Endothelial cell of umbilical vein (primary cell): ENCODE data around the gene WNT11. TPM values are rescaled to one million over a fixed set of nuclear protein-coding genes. Genes with fewer than 3 reads are reported as not detected.

ENCODE experiments used
- BruUV-seq: library from RNA; stranded (reverse); fragments of 400-500 nt; replicated peaks from 2 replicates; lab custom pipeline; 2021; lab: Mats Ljungman, UMichigan
- CTCF ChIA-PET: fragments of 300-600, 350-600 bp; sonication (Branson Sonifier 250); formaldehyde crosslinking; loops from one replicate; lab custom pipeline; 2021; ENCODE audit warnings: antibody characterized with exemption, inconsistent platforms; lab: Charles Lee
- POLR2A ChIA-PET: fragments of 300-600, 350-600 bp; sonication (Branson Sonifier 250); formaldehyde crosslinking; loops from one replicate; lab custom pipeline; 2021; ENCODE audit warnings: antibody characterized with exemption, inconsistent platforms; lab: Charles Lee
- DNase-seq: peaks from one replicate; pipeline ENCODE4 v3.0.0-alpha.2; 2011; ENCODE audit warnings: low read depth, low spot score
- FAIRE-seq: peaks from 2 replicates; lab custom pipeline; 2011; peaks lifted over from hg19 to GRCh38; lab: Jason Lieb, UNC
- H2AFZ ChIP-seq: 2 replicates; pipeline ENCODE4 v1.6.0; 2012; ENCODE audit warnings: low read depth, low read length, control low read depth, inconsistent platforms
- H3K27ac ChIP-seq: 2 replicates; pipeline ENCODE4 v1.5.1; 2011; ENCODE audit warnings: low read depth, mild to moderate bottlenecking, control low read depth, low read length, moderate library complexity; ENCODE audit not compliant: insufficient read depth
- H3K27me3 ChIP-seq, 2 experiments: 2 replicates each; pipeline versions ENCODE4 v1.6.0 to v1.6.1; 2011; ENCODE audit warnings: low read length in 2 of 2, mixed read lengths in 1 of 2; ENCODE audit not compliant: control insufficient read depth in 2 of 2, insufficient read depth in 2 of 2
- H3K36me3 ChIP-seq, 2 experiments: 2 replicates in 1 of 2; 3 replicates in 1 of 2; pipeline ENCODE4 v1.5.1; 2011; ENCODE audit warnings: low read length in 2 of 2, mild to moderate bottlenecking in 1 of 2, moderate library complexity in 1 of 2; ENCODE audit not compliant: control insufficient read depth in 2 of 2, insufficient read depth in 2 of 2; ENCODE audit errors: extremely low read depth in 1 of 2
- H3K4me1 ChIP-seq: 3 replicates; pipeline ENCODE4 v1.5.1; 2011; ENCODE audit warnings: mild to moderate bottlenecking, low read length; ENCODE audit not compliant: control insufficient read depth, insufficient read depth; ENCODE audit errors: extremely low read depth
- H3K4me2 ChIP-seq: 2 replicates; pipeline ENCODE4 v1.6.1; 2011; ENCODE audit warnings: low read length, control low read depth, mixed read lengths; ENCODE audit not compliant: insufficient read depth
- H3K4me3 ChIP-seq, 3 experiments: fragments of 200-600 bp in 1 of 3; sonication (generic), shearing (Covaris generic) in 1 of 3; replicated peaks in 1 of 3; 2 replicates each; pipeline ENCODE4 v1.5.1; 2011 to 2016; ENCODE audit warnings: control low read depth in 3 of 3, low read length in 3 of 3, mild to moderate bottlenecking in 2 of 3, inconsistent platforms in 1 of 3, low read depth in 1 of 3, moderate library complexity in 1 of 3; ENCODE audit not compliant: insufficient read depth in 1 of 3
- H3K79me2 ChIP-seq: 2 replicates; pipeline ENCODE4 v1.6.0; 2012; ENCODE audit warnings: low read length, inconsistent platforms; ENCODE audit not compliant: control insufficient read depth, insufficient read depth
- H3K9ac ChIP-seq: replicated peaks from 2 replicates; pipeline ENCODE3; 2011; ENCODE audit warnings: low read length, control low read depth; ENCODE audit not compliant: insufficient read depth; ENCODE audit errors: extremely low read depth
- H3K9me1 ChIP-seq: replicated peaks from 3 replicates; pipeline ENCODE4 v1.6.0; 2011; ENCODE audit warnings: mild to moderate bottlenecking, low read length; ENCODE audit not compliant: control insufficient read depth, insufficient read depth; ENCODE audit errors: extremely low read depth
- H3K9me3 ChIP-seq: replicated peaks from 2 replicates; pipeline ENCODE4 v1.5.1; 2012; ENCODE audit warnings: low read length, inconsistent platforms; ENCODE audit not compliant: control insufficient read depth, insufficient read depth
- H4K20me1 ChIP-seq: replicated peaks from 2 replicates; pipeline ENCODE3; 2011; ENCODE audit warnings: mild to moderate bottlenecking, low read length; ENCODE audit not compliant: control insufficient read depth, insufficient read depth; ENCODE audit errors: extremely low read depth
- EZH2 ChIP-seq: IDR thresholded peaks from 2 replicates; pipeline ENCODE4 v1.6.1; 2012; ENCODE audit warnings: borderline replicate concordance, low read depth, mild to moderate bottlenecking, moderate library complexity, low read length, inconsistent platforms; ENCODE audit not compliant: severe bottlenecking
- FOS ChIP-seq: IDR thresholded peaks from 2 replicates; pipeline ENCODE4 v1.6.1; 2011; ENCODE audit warnings: mild to moderate bottlenecking, low read length, moderate library complexity, borderline replicate concordance; ENCODE audit not compliant: insufficient read depth
- GATA2 ChIP-seq: IDR thresholded peaks from 2 replicates; pipeline ENCODE4 v1.7.0; 2011; ENCODE audit warnings: low read depth, mild to moderate bottlenecking, moderate library complexity, mixed read lengths, low read length; ENCODE audit not compliant: insufficient read length, insufficient read depth
- JUN ChIP-seq: IDR thresholded peaks from 2 replicates; pipeline ENCODE4 v1.6.1; 2011; ENCODE audit warnings: borderline replicate concordance, low read depth; ENCODE audit not compliant: insufficient read length, insufficient read depth
- MAX ChIP-seq: IDR thresholded peaks from 2 replicates; pipeline ENCODE4 v1.6.1; 2011; ENCODE audit not compliant: insufficient read depth, insufficient read length
- MYC ChIP-seq: IDR thresholded peaks from one replicate; pipeline ENCODE4 v1.6.1; 2011; ENCODE audit warnings: mild to moderate bottlenecking, low read depth, low read length
- POLR2A ChIP-seq: IDR thresholded peaks from 2 replicates; pipeline ENCODE4 v1.6.1; 2012; ENCODE audit warnings: low read depth, mild to moderate bottlenecking, control low read depth, low read length
- POLR2AphosphoS5 ChIP-seq: IDR thresholded peaks from 2 replicates; pipeline ENCODE4 v1.6.1; 2012; ENCODE audit warnings: low read depth, mild to moderate bottlenecking, control low read depth, low read length, moderate library complexity; ENCODE audit not compliant: insufficient read depth
- dilution Hi-C: fragments of 300-500 bp; cut with MboI; formaldehyde crosslinking; loops from one replicate; pipeline ENCODE4 v1.15.0; 2019; ENCODE audit warnings: low sequenced_read_pairs; ENCODE audit not compliant: extremely low pct_ligation_motif_present
- intact Hi-C: fragments of 100-400 bp; cut with micrococcal nuclease; formaldehyde crosslinking; loops from one replicate; pipeline ENCODE4 v1.10.0; 2022
- polyA plus RNA-seq, 4 experiments: library from polyadenylated mRNA; depleted of rRNA in 3 of 4; stranded (reverse) in 3 of 4; unstranded in 1 of 4; fragments of >200 nt; gene quantifications; 2 replicates each; pipeline versions ENCODE4 v1.2.1 to v1.2.3, GENCODE V29; 2011 to 2012; ENCODE audit warnings: missing spikeins in 1 of 4
- total RNA-seq: library from RNA; stranded (reverse); gene quantifications from 2 replicates; pipeline ENCODE4 v1.2.3, GENCODE V29; 2021
- TF ChIP-seq, protein P1 (sequence below), 2 donors: IDR thresholded peaks; 1 replicate in 1 of 2; 2 replicates in 1 of 2; pipeline ENCODE4 v1.5.1; 2011; ENCODE audit warnings: low read length in 2 of 2, mild to moderate bottlenecking in 2 of 2, moderate library complexity in 2 of 2, control low read depth in 1 of 2, inconsistent platforms in 1 of 2, low read depth in 1 of 2; ENCODE audit not compliant: insufficient read depth in 1 of 2; ENCODE audit errors: extremely low read depth in 1 of 2

Gene WNT11
- total and polyA plus RNA-seq, 2 donors (not counting 3 experiments of a cell fraction or from before 2014, with no cell fraction given): not detected

GRCh38 chr11:76184551-76184993 lies 21.7 kb downstream of the WNT11 start:
- CTCF ChIA-PET: interaction anchor here (1.1 to 2.6 kb wide), 2 partner anchors 23 to 32 kb away, joined by 5 to 11 read pairs; no protein-coding TSS in a partner anchor

More at GRCh38 chr11:76184551-76184993, 21.7 kb downstream of the WNT11 start:
- POLR2A ChIA-PET: no interaction called here
- Histone ChIP-seq H3K27me3 (no peaks in the 10 kb centered on the region), H3K9ac (no peak overlapping the region), H3K4me2 (no peak overlapping the region), H2AFZ (no peak overlapping the region), H3K9me3 (no peaks in the 10 kb centered on the region), H3K9me1 (no peaks in the 10 kb centered on the region), H3K27ac (no peak overlapping the region), H3K79me2 (no peaks in the 10 kb centered on the region), H4K20me1 (no peaks in the 10 kb centered on the region), H3K4me3 (no peak overlapping the region), H3K4me1 (no peaks in the 10 kb centered on the region), H3K36me3 (no peaks in the 10 kb centered on the region)
- DNase-seq (no peak), FAIRE-seq (no peak)
- intact Hi-C loops (no loop called here), dilution Hi-C loops (no loop called here)
- no peak for TF ChIP-seq FOS
- TF ChIP-seq MAX: no peak
- TF ChIP-seq POLR2A: no peak
- TF ChIP-seq, protein P1, sequence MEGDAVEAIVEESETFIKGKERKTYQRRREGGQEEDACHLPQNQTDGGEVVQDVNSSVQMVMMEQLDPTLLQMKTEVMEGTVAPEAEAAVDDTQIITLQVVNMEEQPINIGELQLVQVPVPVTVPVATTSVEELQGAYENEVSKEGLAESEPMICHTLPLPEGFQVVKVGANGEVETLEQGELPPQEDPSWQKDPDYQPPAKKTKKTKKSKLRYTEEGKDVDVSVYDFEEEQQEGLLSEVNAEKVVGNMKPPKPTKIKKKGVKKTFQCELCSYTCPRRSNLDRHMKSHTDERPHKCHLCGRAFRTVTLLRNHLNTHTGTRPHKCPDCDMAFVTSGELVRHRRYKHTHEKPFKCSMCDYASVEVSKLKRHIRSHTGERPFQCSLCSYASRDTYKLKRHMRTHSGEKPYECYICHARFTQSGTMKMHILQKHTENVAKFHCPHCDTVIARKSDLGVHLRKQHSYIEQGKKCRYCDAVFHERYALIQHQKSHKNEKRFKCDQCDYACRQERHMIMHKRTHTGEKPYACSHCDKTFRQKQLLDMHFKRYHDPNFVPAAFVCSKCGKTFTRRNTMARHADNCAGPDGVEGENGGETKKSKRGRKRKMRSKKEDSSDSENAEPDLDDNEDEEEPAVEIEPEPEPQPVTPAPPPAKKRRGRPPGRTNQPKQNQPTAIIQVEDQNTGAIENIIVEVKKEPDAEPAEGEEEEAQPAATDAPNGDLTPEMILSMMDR (IDR thresholded peaks at IDR 0.05; ENCODE audit: extremely low read depth in 1 of 2, insufficient read depth in 1 of 2, low read depth in 1 of 2, low read length in 2 of 2): no peak
- no peak for TF ChIP-seq EZH2
- TF ChIP-seq POLR2AphosphoS5: no peak
- no peak for TF ChIP-seq MYC
- TF ChIP-seq JUN: no peak
- TF ChIP-seq GATA2: no peak
- BruUV-seq: no TSS peak
